CD4-positive, CD25-positive, alpha-beta regulatory T cell (primary cell): ENCODE data around the gene SOX6. TPM values are rescaled to one million over a fixed set of nuclear protein-coding genes. Genes with fewer than 3 reads are reported as not detected.
"Not testable (repeated sequence)": the region's sequence is repeated elsewhere in the genome, so short reads cannot be mapped to it uniquely, and the experiment has no call there.

Source experiments
- ATAC-seq, 2 donors: fragments of 150-1000 bp; cut with Tn5 transposase; one replicate each; pipeline ENCODE4 v1.10.0; 2021; ENCODE audit warnings: low read depth in 2 of 2, moderate number of reproducible peaks in 2 of 2, moderate library complexity in 1 of 2
- DNase-seq, 3 donors: peaks; one replicate each; pipeline versions ENCODE4 v3.0.0 to v3.0.0-alpha.2; 2012 to 2022; ENCODE audit warnings: mixed read lengths in 1 of 3
- H3K27ac ChIP-seq: one replicate; pipeline ENCODE4 v1.7.0; 2013; ENCODE audit warnings: mild to moderate bottlenecking, low read length; ENCODE audit not compliant: insufficient read depth, poor library complexity, severe bottlenecking
- H3K27me3 ChIP-seq: one replicate; pipeline ENCODE4 v1.7.0; 2013; ENCODE audit warnings: low read length; ENCODE audit not compliant: control insufficient read depth, insufficient read depth
- H3K36me3 ChIP-seq: one replicate; pipeline ENCODE4 v1.7.0; 2013; ENCODE audit warnings: mild to moderate bottlenecking, low read length, moderate library complexity; ENCODE audit not compliant: control insufficient read depth, insufficient read depth
- H3K4me1 ChIP-seq: 2 replicates; pipeline ENCODE4 v1.7.0; 2013; ENCODE audit warnings: mild to moderate bottlenecking, low read length; ENCODE audit not compliant: insufficient read depth, control insufficient read depth, poor library complexity, severe bottlenecking
- H3K4me3 ChIP-seq: one replicate; pipeline ENCODE4 v1.7.0; 2013; ENCODE audit warnings: low read depth, mild to moderate bottlenecking, low read length, moderate library complexity
- H3K9me3 ChIP-seq, 2 experiments: 1 replicate in 1 of 2; 2 replicates in 1 of 2; pipeline ENCODE4 v1.7.0; 2013; ENCODE audit warnings: low read length in 2 of 2, mild to moderate bottlenecking in 1 of 2, moderate library complexity in 1 of 2; ENCODE audit not compliant: control insufficient read depth in 2 of 2
- H3K27ac Mint-ChIP-seq, 3 donors: one replicate each; pipeline ENCODE4 v1.8.0; 2020 to 2022; ENCODE audit warnings: mild to moderate bottlenecking in 3 of 3, mixed read lengths in 3 of 3, moderate library complexity in 2 of 3
- H3K27me3 Mint-ChIP-seq: one replicate; pipeline ENCODE4 v1.8.0; 2022; ENCODE audit warnings: mild to moderate bottlenecking, mixed read lengths
- H3K36me3 Mint-ChIP-seq: one replicate; pipeline ENCODE4 v1.8.0; 2020; ENCODE audit warnings: mixed read lengths
- H3K4me1 Mint-ChIP-seq, 4 donors: one replicate each; pipeline ENCODE4 v1.8.0; 2020 to 2022; ENCODE audit warnings: mixed read lengths in 4 of 4, mild to moderate bottlenecking in 1 of 4
- H3K4me3 Mint-ChIP-seq, 4 donors: one replicate each; pipeline ENCODE4 v1.8.0; 2020 to 2022; ENCODE audit warnings: mild to moderate bottlenecking in 4 of 4, mixed read lengths in 4 of 4, moderate library complexity in 3 of 4
- H3K9me3 Mint-ChIP-seq, 7 donors: one replicate each; pipeline ENCODE4 v1.8.0; 2020 to 2022; ENCODE audit warnings: mixed read lengths in 7 of 7, mild to moderate bottlenecking in 3 of 7, moderate library complexity in 2 of 7
- polyA plus RNA-seq, 4 donors: library from polyadenylated mRNA; unstranded; fragments of 300-500 nt; fragmentation: Illumina TruSeq; gene quantifications; one replicate each; pipeline ENCODE4 v1.2.3, GENCODE V29; 2021
- total RNA-seq: library from RNA; stranded (reverse); gene quantifications from one replicate; pipeline ENCODE4 v1.2.3, GENCODE V29; 2022

SOX6 gene
- total and polyA plus RNA-seq, 5 donors from 2014 or later, result 0.05 TPM; not detected in 4

GRCh38 chr11:16037179-16037578 is 319.2 kb downstream of the SOX6 start:
- no peaks in the 10 kb centered on the region for H3K4me1 Mint-ChIP-seq
- no peaks in the 10 kb centered on the region for H3K36me3 Mint-ChIP-seq
- H3K27me3 Mint-ChIP-seq, result no peaks in the 10 kb centered on the region
- Histone ChIP-seq H3K27me3 (no peaks in the 10 kb centered on the region), H3K4me3 (no peak overlapping the region), H3K4me1 (no peaks in the 10 kb centered on the region), H3K36me3 (no peaks in the 10 kb centered on the region), H3K27ac (no peak overlapping the region), H3K9me3 (no peaks in the 10 kb centered on the region)
- ATAC-seq, result no peak
- DNase-seq, result no peak
- no peak overlapping the region for H3K27ac Mint-ChIP-seq
- no peak overlapping the region for H3K4me3 Mint-ChIP-seq
- peaks cover 0 to 3% (median 1%) of the 10 kb centered on the region in 7 donors for H3K9me3 Mint-ChIP-seq

GRCh38 chr11:16036218-16036617 is 320.1 kb downstream of the SOX6 start:
- H3K4me1 ChIP-seq, result no peaks in the 10 kb centered on the region
- H3K27ac ChIP-seq, result no peak overlapping the region
- H3K4me3 ChIP-seq, result no peak overlapping the region
- no peaks in the 10 kb centered on the region for H3K27me3 ChIP-seq
- no peaks in the 10 kb centered on the region for H3K9me3 ChIP-seq
- no peak overlapping the region for H3K4me3 Mint-ChIP-seq
- H3K27me3 Mint-ChIP-seq, result no peaks in the 10 kb centered on the region
- no peaks in the 10 kb centered on the region for H3K36me3 ChIP-seq
- H3K36me3 Mint-ChIP-seq, result no peaks in the 10 kb centered on the region
- no peak for DNase-seq
- H3K27ac Mint-ChIP-seq, result no peak overlapping the region
- H3K4me1 Mint-ChIP-seq, result no peaks in the 10 kb centered on the region
- H3K9me3 Mint-ChIP-seq, result peaks cover 0 to 6% (median 3%) of the 10 kb centered on the region in 7 donors
- ATAC-seq, result no peak

- Histone ChIP-seq H3K27ac (no peak overlapping the region), H3K27me3 (no peaks in the 10 kb centered on the region), H3K36me3 (no peaks in the 10 kb centered on the region), H3K4me1 (no peaks in the 10 kb centered on the region), H3K4me3 (no peak overlapping the region), H3K9me3 (no peaks in the 10 kb centered on the region)
- no peak for ATAC-seq
- no peak overlapping the region for H3K27ac Mint-ChIP-seq
- peaks cover 0 to 6% (median 3%) of the 10 kb centered on the region in 7 donors for H3K9me3 Mint-ChIP-seq
- DNase-seq, result no peak
- no peaks in the 10 kb centered on the region for H3K4me1 Mint-ChIP-seq
- no peak overlapping the region for H3K4me3 Mint-ChIP-seq
- no peaks in the 10 kb centered on the region for H3K27me3 Mint-ChIP-seq
- no peaks in the 10 kb centered on the region for H3K36me3 Mint-ChIP-seq
Observed at GRCh38 chr11:16034074-16034473, 322.3 kb downstream of the SOX6 start.

GRCh38 chr11:16032974-16033373 is 323.4 kb downstream of the SOX6 start:
- Histone ChIP-seq H3K27me3 (no peaks in the 10 kb centered on the region), H3K27ac (no peak overlapping the region), H3K4me1 (no peaks in the 10 kb centered on the region), H3K9me3 (no peaks in the 10 kb centered on the region), H3K4me3 (no peak overlapping the region), H3K36me3 (no peaks in the 10 kb centered on the region)
- H3K4me3 Mint-ChIP-seq, result no peak overlapping the region
- H3K36me3 Mint-ChIP-seq, result no peaks in the 10 kb centered on the region
- H3K4me1 Mint-ChIP-seq, result no peaks in the 10 kb centered on the region
- no peak for ATAC-seq
- no peak for DNase-seq
- no peak overlapping the region for H3K27ac Mint-ChIP-seq
- H3K27me3 Mint-ChIP-seq, result no peaks in the 10 kb centered on the region
- H3K9me3 Mint-ChIP-seq, result peaks cover 0 to 5% (median 3%) of the 10 kb centered on the region in 7 donors

GRCh38 chr11:16031210-16031609 is 325.1 kb downstream of the SOX6 start:
- Histone ChIP-seq H3K9me3 (no peaks in the 10 kb centered on the region), H3K36me3 (no peaks in the 10 kb centered on the region), H3K4me3 (no peak overlapping the region), H3K4me1 (no peaks in the 10 kb centered on the region), H3K27me3 (no peaks in the 10 kb centered on the region), H3K27ac (no peak overlapping the region)
- H3K36me3 Mint-ChIP-seq, result no peaks in the 10 kb centered on the region
- peak overlapping the region in 1 of 3 donors; percentile 34 for H3K27ac Mint-ChIP-seq
- no peaks in the 10 kb centered on the region for H3K4me1 Mint-ChIP-seq
- no peak overlapping the region for H3K4me3 Mint-ChIP-seq
- no peaks in the 10 kb centered on the region for H3K27me3 Mint-ChIP-seq
- no peak for DNase-seq
- no peak for ATAC-seq
- peaks cover 0 to 5% (median 3%) of the 10 kb centered on the region in 7 donors for H3K9me3 Mint-ChIP-seq

- ATAC-seq (no peak), DNase-seq (no peak)
- no peaks in the 10 kb centered on the region for H3K9me3 ChIP-seq
- H3K36me3 Mint-ChIP-seq, result no peaks in the 10 kb centered on the region
- no peak overlapping the region for H3K4me3 Mint-ChIP-seq
- H3K27me3 ChIP-seq, result no peaks in the 10 kb centered on the region
- H3K4me1 ChIP-seq, result no peaks in the 10 kb centered on the region
- no peak overlapping the region for H3K27ac Mint-ChIP-seq
- H3K4me3 ChIP-seq, result no peak overlapping the region
- H3K36me3 ChIP-seq, result no peaks in the 10 kb centered on the region
- H3K27ac ChIP-seq, result no peak overlapping the region
- H3K9me3 Mint-ChIP-seq, result peaks cover 0 to 5% (median 2%) of the 10 kb centered on the region in 7 donors
- H3K27me3 Mint-ChIP-seq, result no peaks in the 10 kb centered on the region
- H3K4me1 Mint-ChIP-seq, result no peaks in the 10 kb centered on the region
Observed at GRCh38 chr11:16030664-16031063, 325.7 kb downstream of the SOX6 start.

- H3K4me1 Mint-ChIP-seq, H3K4me1 ChIP-seq, H3K4me3 Mint-ChIP-seq, H3K4me3 ChIP-seq, H3K27me3 Mint-ChIP-seq, H3K9me3 Mint-ChIP-seq, H3K36me3 Mint-ChIP-seq, DNase-seq, H3K27ac Mint-ChIP-seq, H3K9me3 ChIP-seq, H3K27ac ChIP-seq, H3K36me3 ChIP-seq, H3K27me3 ChIP-seq, ATAC-seq: not testable (repeated sequence)
Observed at GRCh38 chr11:16029151-16029550, 327.2 kb downstream of the SOX6 start.

- no peaks in the 10 kb centered on the region for H3K9me3 ChIP-seq
- ATAC-seq (no peak), DNase-seq (no peak)
- Mint-ChIP-seq H3K27ac (no peak overlapping the region), H3K9me3 (peaks cover 0 to 4% (median 0%) of the 10 kb centered on the region in 7 donors), H3K4me3 (no peak overlapping the region), H3K4me1 (no peaks in the 10 kb centered on the region), H3K27me3 (no peaks in the 10 kb centered on the region), H3K36me3 (no peaks in the 10 kb centered on the region)
- H3K4me3 ChIP-seq, result no peak overlapping the region
- no peaks in the 10 kb centered on the region for H3K27me3 ChIP-seq
- no peak overlapping the region for H3K27ac ChIP-seq
- H3K36me3 ChIP-seq, result no peaks in the 10 kb centered on the region
- H3K4me1 ChIP-seq, result no peaks in the 10 kb centered on the region
Observed at GRCh38 chr11:16028419-16028818, 327.9 kb downstream of the SOX6 start.
